Pancreas (tissue), 10 donors: ENCODE results near the gene TMC1. TPM values are rescaled to one million over a fixed set of nuclear protein-coding genes. Genes with fewer than 3 reads are reported as not detected.
A peak's percentile ranks its signal among the peaks of the same experiment; 100 is the strongest.

Source experiments
- ATAC-seq, 4 donors: fragments of 200-7000 bp; cut with Tn5 transposase; one replicate each; pipeline versions ENCODE4 v1.8.0 to v1.9.1; 2020; ENCODE audit warnings: mild to moderate bottlenecking in 4 of 4, moderate library complexity in 4 of 4
- DNase-seq, 6 donors: peaks; one replicate each; pipeline ENCODE4 v3.0.0-alpha.2; 2020
- FAIRE-seq: peaks from 2 replicates; lab custom pipeline; 2012; peaks lifted over from hg19 to GRCh38; lab: Jason Lieb, UNC
- H3K27ac ChIP-seq, 4 donors: fragments of 200-600 bp; sonication (generic); 1 replicate in 3 of 4; 2 replicates in 1 of 4; pipeline versions ENCODE4 v1.5.0 to v1.8.0; 2020
- H3K27me3 ChIP-seq, 4 donors: fragments of 200-600 bp; one replicate each; pipeline ENCODE4 v1.8.0; 2021
- H3K36me3 ChIP-seq, 3 donors: fragments of 200-600 bp; sonication (generic) in 1 of 3; one replicate each; pipeline versions ENCODE4 v1.5.0 to v1.8.0; 2020 to 2021
- H3K4me1 ChIP-seq, 3 donors: fragments of 200-600 bp; one replicate each; pipeline ENCODE4 v1.8.0; 2021
- H3K4me3 ChIP-seq, 4 donors: fragments of 200-600 bp; sonication (generic) in 2 of 4; one replicate each; pipeline versions ENCODE4 v1.5.0 to v1.8.0; 2020 to 2021
- H3K9me3 ChIP-seq, 4 donors: fragments of 200-600 bp; one replicate each; pipeline ENCODE4 v1.8.0; 2021
- WGBS, 2 donors: extraction: QIAGEN DNeasy Blood & Tissue Kit; methylation state at CpG; one replicate each; pipeline ENCODE4 v1.1.7; 2013; 5-methylcytosine and 5-hydroxymethylcytosine counted together
- intact Hi-C, 3 donors: fragments of 100-400 bp; cut with DNase I; formaldehyde crosslinking; loops; one replicate each; pipeline versions ENCODE4 v1.11.1 to v1.14.2; 2022
- polyA plus RNA-seq, 2 donors: library from polyadenylated mRNA; stranded (reverse); fragments of 200-250 nt; gene quantifications; one replicate each; pipeline ENCODE4 v1.2.3, GENCODE V29; 2013
- total RNA-seq, 6 donors: library from RNA; stranded (reverse); fragmentation: NEBNext Ultra II Directional in 4 of 6; extraction: Animal tissue kit (Norgen Biotek cat#: 25700) in 4 of 6; gene quantifications; one replicate each; pipeline versions ENCODE4 v1.2.1 to v1.2.4, GENCODE V29; 2021 to 2023
- TF ChIP-seq, protein P1 (sequence below), 4 donors: fragments of 200-600 bp; sonication (generic) in 3 of 4; IDR thresholded peaks; one replicate each; pipeline versions ENCODE4 v1.5.0 to v1.8.0; 2021; ENCODE audit warnings: antibody characterized with exemption in 4 of 4
- donor health status: healthy with polysubstance abuse.
- donor health status: DM: no; HTN: no; CAD: no; lungs with moderate emphysema.
- donor health status: DM: no; HTN: no; CAD: no.
- donor health status: control.
- donor health status: control.
- donor health status: Bipolar disorder and iron deficiency.
- donor health status: DM: yes; HTN: yes; CAD: no.
- donor health status: DM: no; HTN: no; CAD: no.
- donor health status: DM: no; HTN: no; CAD: no.
- donor health status: DM: yes; HTN: yes; CAD: no.

Gene TMC1
- total and polyA plus RNA-seq, 8 donors = not detected

GRCh38 chr9:72874344-72874743 lies 352.9 kb downstream of the TMC1 start:
- no peak overlapping the region for H3K27ac ChIP-seq
- H3K36me3 ChIP-seq = no peaks in the 10 kb centered on the region
- FAIRE-seq (no peak), ATAC-seq (no peak), DNase-seq (no peak)
- H3K27me3 ChIP-seq = no peaks in the 10 kb centered on the region
- TF ChIP-seq, protein P1, sequence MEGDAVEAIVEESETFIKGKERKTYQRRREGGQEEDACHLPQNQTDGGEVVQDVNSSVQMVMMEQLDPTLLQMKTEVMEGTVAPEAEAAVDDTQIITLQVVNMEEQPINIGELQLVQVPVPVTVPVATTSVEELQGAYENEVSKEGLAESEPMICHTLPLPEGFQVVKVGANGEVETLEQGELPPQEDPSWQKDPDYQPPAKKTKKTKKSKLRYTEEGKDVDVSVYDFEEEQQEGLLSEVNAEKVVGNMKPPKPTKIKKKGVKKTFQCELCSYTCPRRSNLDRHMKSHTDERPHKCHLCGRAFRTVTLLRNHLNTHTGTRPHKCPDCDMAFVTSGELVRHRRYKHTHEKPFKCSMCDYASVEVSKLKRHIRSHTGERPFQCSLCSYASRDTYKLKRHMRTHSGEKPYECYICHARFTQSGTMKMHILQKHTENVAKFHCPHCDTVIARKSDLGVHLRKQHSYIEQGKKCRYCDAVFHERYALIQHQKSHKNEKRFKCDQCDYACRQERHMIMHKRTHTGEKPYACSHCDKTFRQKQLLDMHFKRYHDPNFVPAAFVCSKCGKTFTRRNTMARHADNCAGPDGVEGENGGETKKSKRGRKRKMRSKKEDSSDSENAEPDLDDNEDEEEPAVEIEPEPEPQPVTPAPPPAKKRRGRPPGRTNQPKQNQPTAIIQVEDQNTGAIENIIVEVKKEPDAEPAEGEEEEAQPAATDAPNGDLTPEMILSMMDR (IDR thresholded peaks at IDR 0.05) = no peak
- no peak overlapping the region for H3K4me3 ChIP-seq
- H3K9me3 ChIP-seq = no peaks in the 10 kb centered on the region
- H3K4me1 ChIP-seq = no peaks in the 10 kb centered on the region
- WGBS, 2 donors = 87 to 98% methylated on average over 2 of the region's 2 CpGs
- intact Hi-C loops = loop anchor here in 2 of 3 donors (10.0 kb wide), 2 partner anchors 200 to 210 kb away; no protein-coding TSS in a partner anchor

DNA sequence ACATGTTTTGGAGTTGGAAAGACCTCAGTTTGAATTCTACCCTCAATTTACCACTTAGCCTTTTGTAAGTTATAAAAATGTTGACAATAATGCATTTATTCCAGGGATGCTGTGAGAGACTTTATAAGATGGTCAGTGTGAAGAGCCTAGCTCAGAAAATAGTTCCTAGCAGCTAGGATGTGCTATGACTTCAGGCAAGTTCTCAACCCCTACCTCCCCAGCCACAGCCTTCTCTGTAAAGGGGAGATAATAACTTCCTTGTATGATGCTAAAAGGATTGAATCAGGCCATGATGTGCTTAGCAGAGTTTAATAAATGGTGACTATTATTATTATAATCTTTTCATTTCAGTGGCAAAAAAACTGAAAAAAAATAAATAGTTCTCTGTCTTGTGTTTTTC lies 353.8 kb downstream of the TMC1 start:
- no peak for DNase-seq
- no peak for ATAC-seq
- TF ChIP-seq, protein P1 (IDR thresholded peaks at IDR 0.05) = no peak
- intact Hi-C loops = loop anchor here in 2 of 3 donors (10.0 kb wide), 2 partner anchors 200 to 210 kb away; no protein-coding TSS in a partner anchor
- Histone ChIP-seq H3K9me3 (no peaks in the 10 kb centered on the region), H3K27ac (no peak overlapping the region), H3K4me1 (no peaks in the 10 kb centered on the region), H3K36me3 (no peaks in the 10 kb centered on the region), H3K27me3 (no peaks in the 10 kb centered on the region), H3K4me3 (no peak overlapping the region)
- FAIRE-seq = no peak

DNA sequence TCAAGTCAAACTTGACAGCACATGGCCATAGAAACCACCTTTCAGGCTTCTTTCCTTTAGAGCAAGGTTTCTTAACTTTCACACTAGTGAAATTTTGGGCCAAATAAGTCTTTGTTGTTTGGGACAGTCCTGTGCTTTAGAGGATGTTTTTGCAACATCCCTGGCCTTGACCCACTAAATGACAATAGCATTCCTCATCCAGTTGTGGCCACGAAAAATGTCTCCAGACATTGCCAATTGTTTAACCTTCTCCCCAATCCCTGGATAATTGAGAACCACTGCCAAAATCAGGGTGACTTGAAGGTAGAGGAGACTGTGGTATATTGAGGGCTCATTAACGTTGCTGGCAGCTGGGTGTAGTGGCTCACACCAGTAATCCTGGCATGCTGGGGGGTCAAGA lies 359.4 kb downstream of the TMC1 start:
- Histone ChIP-seq H3K4me1 (no peaks in the 10 kb centered on the region), H3K4me3 (no peak overlapping the region), H3K27me3 (no peaks in the 10 kb centered on the region), H3K27ac (no peak overlapping the region), H3K36me3 (no peaks in the 10 kb centered on the region), H3K9me3 (no peaks in the 10 kb centered on the region)
- ATAC-seq (no peak), DNase-seq (no peak), FAIRE-seq (no peak)
- 75 to 83% methylated on average over 2 of the region's 2 CpGs for WGBS, 2 donors
- TF ChIP-seq, protein P1 (IDR thresholded peaks at IDR 0.05) = no peak
- intact Hi-C loops = no loop called here

DNA sequence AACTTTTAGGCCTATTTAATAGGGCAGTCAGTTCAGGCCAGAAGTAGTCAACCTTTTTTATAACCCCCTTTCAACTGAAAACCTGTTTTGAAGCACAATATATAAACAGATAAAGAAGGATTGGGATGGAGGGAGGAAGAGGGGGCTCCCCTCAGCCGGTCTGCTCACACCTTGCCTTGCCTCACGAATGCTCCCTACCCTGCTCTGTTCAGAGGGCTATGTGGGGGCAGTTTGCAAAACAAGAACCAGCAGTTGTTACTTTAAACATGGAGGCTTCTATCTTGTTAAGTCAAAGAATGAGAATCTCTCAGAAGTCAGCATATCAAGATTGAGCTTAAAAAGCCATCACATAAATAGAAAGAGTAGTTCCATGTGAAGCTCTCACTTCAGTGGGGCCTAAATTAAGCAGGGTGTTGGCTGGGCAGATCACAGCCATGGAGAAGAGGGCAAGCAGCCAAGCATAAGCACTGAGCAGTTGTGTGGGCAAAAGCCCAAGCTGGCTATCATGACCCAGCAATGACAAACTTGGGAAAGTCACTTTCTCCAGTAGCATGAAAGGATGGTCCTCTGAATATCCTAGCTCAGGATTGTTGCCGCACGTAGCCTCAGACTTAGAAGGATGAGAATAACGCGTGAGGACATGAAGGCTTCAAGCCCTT lies 360.8 kb downstream of the TMC1 start:
- Histone ChIP-seq H3K36me3 (no peaks in the 10 kb centered on the region), H3K27me3 (no peaks in the 10 kb centered on the region), H3K27ac (no peak overlapping the region), H3K9me3 (no peaks in the 10 kb centered on the region), H3K4me3 (no peak overlapping the region), H3K4me1 (no peaks in the 10 kb centered on the region)
- intact Hi-C loops = no loop called here
- TF ChIP-seq, protein P1 (IDR thresholded peaks at IDR 0.05) = no peak
- WGBS, 2 donors = 91 to 95% methylated on average over 6 of the region's 6 CpGs
- DNase-seq = peak in 1 of 6 donors; percentile 19
- no peak for FAIRE-seq
- ATAC-seq = peak in 2 of 4 donors; percentile 52 to 58

GRCh38 chr9:72883875-72884274 lies 362.5 kb downstream of the TMC1 start:
- H3K4me1 ChIP-seq = no peaks in the 10 kb centered on the region
- no peak for ATAC-seq
- TF ChIP-seq, protein P1 (IDR thresholded peaks at IDR 0.05) = no peak
- no peaks in the 10 kb centered on the region for H3K9me3 ChIP-seq
- no peaks in the 10 kb centered on the region for H3K36me3 ChIP-seq
- H3K4me3 ChIP-seq = no peak overlapping the region
- H3K27ac ChIP-seq = no peak overlapping the region
- intact Hi-C loops = no loop called here
- H3K27me3 ChIP-seq = no peaks in the 10 kb centered on the region
- DNase-seq = no peak
- WGBS, 2 donors = 92 to 94% methylated on average over 3 of the region's 3 CpGs
- no peak for FAIRE-seq
